Tibial artery (tissue), 4 donors: ENCODE measurements around the gene ZC3HAV1.
A peak's percentile ranks its signal among the peaks of the same experiment; 100 is the strongest.
"Not testable (repeated sequence)": the region's sequence is repeated elsewhere in the genome, so short reads cannot be mapped to it uniquely, and the experiment has no call there.

ENCODE experiments used
- DNase-seq, 2 donors: peaks; one replicate each; pipeline ENCODE4 v3.0.0-alpha.2; 2019
- H3K27ac ChIP-seq, 2 donors: fragments of 200-600 bp; sonication (generic) in 1 of 2; 1 replicate in 1 of 2; 2 replicates in 1 of 2; pipeline ENCODE4 v1.5.1; 2018 to 2019; ENCODE audit warnings: mild to moderate bottlenecking in 1 of 2
- H3K27me3 ChIP-seq, 2 donors: fragments of 200-600 bp; sonication (generic) in 1 of 2; one replicate each; pipeline versions ENCODE4 v1.5.1 to v1.6.0; 2016 to 2019
- H3K36me3 ChIP-seq, 3 donors: fragments of 200-600 bp; sonication (generic) in 2 of 3; one replicate each; pipeline ENCODE4 v1.5.1; 2016 to 2019; ENCODE audit warnings: mild to moderate bottlenecking in 2 of 3
- H3K4me1 ChIP-seq, 4 donors: fragments of 200-600 bp; sonication (generic) in 2 of 4; 1 replicate in 3 of 4; 2 replicates in 1 of 4; pipeline ENCODE4 v1.5.1; 2016 to 2019
- H3K4me3 ChIP-seq, 2 donors: fragments of 200-600 bp; sonication (generic) in 1 of 2; 1 replicate in 1 of 2; 2 replicates in 1 of 2; pipeline ENCODE4 v1.5.1; 2018 to 2019; ENCODE audit warnings: mild to moderate bottlenecking in 2 of 2
- H3K9me3 ChIP-seq, 3 donors: fragments of 200-600 bp; sonication (generic) in 1 of 3; one replicate each; pipeline ENCODE4 v1.5.1; 2016 to 2019
- intact Hi-C: fragments of 100-400 bp; cut with DNase I; formaldehyde crosslinking; loops from one replicate; pipeline ENCODE4 v1.15.0; 2023; ENCODE audit warnings: low total_unique reads
- TF ChIP-seq, protein P1 (sequence below), 2 experiments: fragments of 200-600 bp in 1 of 2; fragments of 450-650 bp in 1 of 2; IDR thresholded peaks; one replicate each; pipeline ENCODE4 v1.5.1; 2017 to 2019; ENCODE audit warnings: antibody characterized with exemption in 2 of 2, mild to moderate bottlenecking in 1 of 2, moderate library complexity in 1 of 2

ZC3HAV1 gene

DNA sequence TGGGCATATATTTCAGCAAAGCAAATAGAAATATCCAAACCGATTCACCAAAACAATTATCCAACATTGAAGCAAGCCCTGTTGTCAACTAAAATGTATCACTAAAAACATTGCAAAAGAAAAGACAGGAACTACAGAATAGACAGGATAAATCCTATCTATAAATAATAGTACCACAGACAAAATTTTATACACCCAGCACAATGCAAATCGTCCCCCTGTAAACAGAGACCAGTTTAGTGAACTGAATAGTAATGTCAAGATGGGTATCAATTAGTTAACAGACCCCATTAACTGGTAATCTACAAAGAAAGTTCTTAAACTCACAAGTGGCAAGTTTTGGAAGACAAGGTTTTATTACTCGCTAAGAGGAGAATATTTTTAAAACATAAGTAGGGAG is 4.0 kb downstream of the ZC3HAV1 start:
- no peak for DNase-seq
- TF ChIP-seq, protein P1, sequence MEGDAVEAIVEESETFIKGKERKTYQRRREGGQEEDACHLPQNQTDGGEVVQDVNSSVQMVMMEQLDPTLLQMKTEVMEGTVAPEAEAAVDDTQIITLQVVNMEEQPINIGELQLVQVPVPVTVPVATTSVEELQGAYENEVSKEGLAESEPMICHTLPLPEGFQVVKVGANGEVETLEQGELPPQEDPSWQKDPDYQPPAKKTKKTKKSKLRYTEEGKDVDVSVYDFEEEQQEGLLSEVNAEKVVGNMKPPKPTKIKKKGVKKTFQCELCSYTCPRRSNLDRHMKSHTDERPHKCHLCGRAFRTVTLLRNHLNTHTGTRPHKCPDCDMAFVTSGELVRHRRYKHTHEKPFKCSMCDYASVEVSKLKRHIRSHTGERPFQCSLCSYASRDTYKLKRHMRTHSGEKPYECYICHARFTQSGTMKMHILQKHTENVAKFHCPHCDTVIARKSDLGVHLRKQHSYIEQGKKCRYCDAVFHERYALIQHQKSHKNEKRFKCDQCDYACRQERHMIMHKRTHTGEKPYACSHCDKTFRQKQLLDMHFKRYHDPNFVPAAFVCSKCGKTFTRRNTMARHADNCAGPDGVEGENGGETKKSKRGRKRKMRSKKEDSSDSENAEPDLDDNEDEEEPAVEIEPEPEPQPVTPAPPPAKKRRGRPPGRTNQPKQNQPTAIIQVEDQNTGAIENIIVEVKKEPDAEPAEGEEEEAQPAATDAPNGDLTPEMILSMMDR (IDR thresholded peaks at IDR 0.05), result no peak
- Histone ChIP-seq H3K27me3 (no peaks in the 10 kb centered on the region), H3K27ac (no peak overlapping the region), H3K9me3 (no peaks in the 10 kb centered on the region), H3K4me1 (peaks cover 0 to 42% (median 9%) of the 10 kb centered on the region in 4 donors), H3K4me3 (no peak overlapping the region), H3K36me3 (no peaks in the 10 kb centered on the region)
- intact Hi-C loops, result no loop called here

DNA sequence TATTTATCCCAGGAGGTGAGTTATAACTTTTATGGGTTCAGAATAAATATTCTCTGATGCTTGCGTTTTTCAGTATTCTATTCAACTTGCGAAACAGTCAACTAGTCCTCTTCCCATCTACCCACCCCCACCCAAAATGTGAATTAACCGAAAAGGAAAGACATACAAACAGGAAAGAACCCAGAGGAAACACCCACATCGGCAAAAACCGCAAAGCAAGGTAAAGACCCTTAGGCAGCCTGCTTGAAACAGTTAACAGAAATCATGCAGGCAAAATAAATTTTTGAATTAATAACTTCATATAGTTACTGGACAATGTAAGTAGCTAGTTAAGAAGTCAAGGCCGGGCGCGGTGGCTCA is 5.4 kb downstream of the ZC3HAV1 start:
- no peak overlapping the region for H3K27ac ChIP-seq
- peaks cover 0 to 36% (median 4%) of the 10 kb centered on the region in 4 donors for H3K4me1 ChIP-seq
- H3K9me3 ChIP-seq, result no peaks in the 10 kb centered on the region
- H3K27me3 ChIP-seq, result no peaks in the 10 kb centered on the region
- DNase-seq, result no peak
- TF ChIP-seq, protein P1 (IDR thresholded peaks at IDR 0.05), result no peak
- no peak overlapping the region for H3K4me3 ChIP-seq
- no peaks in the 10 kb centered on the region for H3K36me3 ChIP-seq
- intact Hi-C loops, result no loop called here

DNA sequence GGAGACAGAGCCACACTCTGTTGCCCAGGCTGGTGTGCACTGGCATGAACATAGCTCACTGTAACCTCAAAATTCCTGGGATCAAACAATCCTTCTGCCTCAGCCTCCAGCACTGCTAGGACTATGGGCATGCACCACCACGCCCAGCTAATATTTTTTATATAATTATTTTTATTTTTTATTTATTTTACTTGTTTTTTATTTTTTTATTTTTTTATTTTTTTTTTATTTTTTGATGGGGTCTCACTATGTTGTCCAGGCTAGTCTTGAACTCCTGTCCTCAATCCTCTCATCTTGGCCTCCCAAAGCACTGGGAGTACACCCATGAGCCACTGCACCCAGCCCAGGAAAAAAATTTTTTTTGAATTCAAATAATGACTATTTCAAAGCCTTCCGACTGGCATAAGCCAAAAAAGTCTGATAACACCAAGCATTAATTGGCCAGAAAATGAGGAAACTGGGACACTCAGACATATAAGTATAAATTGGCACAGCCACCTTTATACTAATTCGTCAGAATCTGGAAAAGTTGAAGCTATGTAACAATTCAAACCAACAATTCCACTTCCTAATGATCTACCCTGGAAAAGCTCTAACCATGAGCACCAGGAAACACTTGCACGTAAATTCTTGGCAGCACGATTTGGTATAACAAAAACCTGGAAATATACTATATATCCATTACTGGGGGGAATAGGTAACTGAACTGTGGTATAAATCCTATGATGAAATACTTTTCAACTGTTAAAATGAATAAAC is 6.3 kb downstream of the ZC3HAV1 start:
- TF ChIP-seq, protein P1 (IDR thresholded peaks at IDR 0.05), result no peak
- H3K27ac ChIP-seq, result no peak overlapping the region
- peaks cover 0 to 36% (median 4%) of the 10 kb centered on the region in 4 donors for H3K4me1 ChIP-seq
- H3K27me3 ChIP-seq, result no peaks in the 10 kb centered on the region
- no peaks in the 10 kb centered on the region for H3K36me3 ChIP-seq
- DNase-seq, result no peak
- intact Hi-C loops, result no loop called here
- no peak overlapping the region for H3K4me3 ChIP-seq
- H3K9me3 ChIP-seq, result no peaks in the 10 kb centered on the region

GRCh38 chr7:139101637-139102158 is 7.8 kb downstream of the ZC3HAV1 start:
- H3K27me3 ChIP-seq, H3K4me3 ChIP-seq, H3K27ac ChIP-seq, intact Hi-C loops, H3K9me3 ChIP-seq, DNase-seq, H3K36me3 ChIP-seq: not testable (repeated sequence)
- peaks cover 0 to 23% (median 0%) of the 10 kb centered on the region in 4 donors for H3K4me1 ChIP-seq

DNA sequence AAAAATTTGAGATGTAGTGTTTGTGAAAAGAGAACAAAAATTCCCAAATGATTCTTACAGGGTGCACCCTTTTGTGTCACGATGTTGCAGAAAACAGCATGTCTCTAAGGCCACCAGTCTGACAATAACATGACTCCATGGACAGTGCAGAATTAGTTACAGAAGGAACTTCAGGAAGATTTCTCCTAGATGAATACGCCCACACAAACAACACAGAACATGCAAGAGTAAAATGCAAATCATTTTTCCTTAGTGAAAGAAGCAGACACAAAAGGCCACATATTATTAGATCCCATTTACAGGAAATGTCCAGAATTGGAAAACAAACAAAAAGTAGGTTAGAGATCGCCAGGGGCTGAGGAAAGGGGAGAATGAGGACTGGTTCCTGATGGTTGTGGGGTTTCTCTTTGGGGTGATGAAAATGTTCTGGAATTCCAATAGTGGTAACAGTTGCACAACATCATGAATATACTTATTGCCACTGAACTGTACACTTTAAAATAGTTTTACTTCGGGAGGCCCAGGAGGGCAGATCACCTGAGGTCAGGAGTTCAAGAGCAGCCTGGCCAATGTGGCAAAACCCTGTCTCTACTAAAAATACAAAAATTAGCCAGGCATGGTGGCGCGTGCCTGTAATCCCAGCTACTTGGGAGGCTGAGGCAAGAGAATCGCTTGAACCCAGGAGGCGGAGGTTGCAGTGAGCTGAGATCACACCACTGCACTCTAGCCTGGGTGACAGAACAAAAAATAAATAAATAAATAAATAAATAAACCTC is 10.2 kb downstream of the ZC3HAV1 start:
- Histone ChIP-seq H3K27me3 (no peaks in the 10 kb centered on the region), H3K27ac (no peak overlapping the region), H3K4me3 (no peak overlapping the region), H3K36me3 (no peaks in the 10 kb centered on the region), H3K4me1 (peaks cover 0 to 10% (median 2%) of the 10 kb centered on the region in 4 donors), H3K9me3 (no peaks in the 10 kb centered on the region)
- no peak for DNase-seq
- intact Hi-C loops, result no loop called here
- TF ChIP-seq, protein P1 (IDR thresholded peaks at IDR 0.05), result no peak

DNA sequence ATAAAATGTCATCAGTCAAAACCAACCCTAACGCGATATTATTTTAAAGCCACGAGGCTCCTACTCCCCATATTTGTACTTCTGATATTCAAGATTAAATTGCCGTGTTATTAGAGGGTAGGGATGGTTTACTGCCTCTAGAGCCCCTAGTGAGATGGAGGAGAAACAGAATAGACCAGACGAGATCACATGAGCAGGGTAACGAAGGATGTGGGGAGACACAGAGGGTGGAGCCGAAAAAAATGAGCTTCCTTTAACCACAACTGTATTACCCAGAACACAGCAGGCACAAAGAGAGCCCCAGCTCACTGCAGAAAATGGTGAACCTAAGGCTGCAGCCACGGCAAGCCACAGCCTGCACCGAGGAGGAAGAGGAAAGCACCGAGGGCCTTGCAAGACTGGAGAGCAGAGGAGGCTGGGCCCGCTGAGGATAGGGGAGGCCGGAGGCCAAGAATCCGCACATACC is 14.3 kb downstream of the ZC3HAV1 start:
- TF ChIP-seq, protein P1 (IDR thresholded peaks at IDR 0.05), result no peak
- intact Hi-C loops, result no loop called here
- no peaks in the 10 kb centered on the region for H3K36me3 ChIP-seq
- H3K27ac ChIP-seq, result no peak overlapping the region
- H3K4me1 ChIP-seq, result peaks cover 0 to 4% (median 0%) of the 10 kb centered on the region in 4 donors
- no peaks in the 10 kb centered on the region for H3K9me3 ChIP-seq
- H3K4me3 ChIP-seq, result no peak overlapping the region
- no peaks in the 10 kb centered on the region for H3K27me3 ChIP-seq
- DNase-seq, result peak in 1 of 2 donors; percentile 27
